ENCODE results near the gene CLK2. TPM values are rescaled to one million over a fixed set of nuclear protein-coding genes. Genes with fewer than 3 reads are reported as not detected.
A peak's percentile ranks its signal among the peaks of the same experiment; 100 is the strongest.

Gene CLK2
- total and polyA plus RNA-seq, 9 of the 15 experiments (the other 6 are each of a cell fraction or from before 2014, with no cell fraction given), result 13.5 to 81.4 (median 39.6) TPM

DNA sequence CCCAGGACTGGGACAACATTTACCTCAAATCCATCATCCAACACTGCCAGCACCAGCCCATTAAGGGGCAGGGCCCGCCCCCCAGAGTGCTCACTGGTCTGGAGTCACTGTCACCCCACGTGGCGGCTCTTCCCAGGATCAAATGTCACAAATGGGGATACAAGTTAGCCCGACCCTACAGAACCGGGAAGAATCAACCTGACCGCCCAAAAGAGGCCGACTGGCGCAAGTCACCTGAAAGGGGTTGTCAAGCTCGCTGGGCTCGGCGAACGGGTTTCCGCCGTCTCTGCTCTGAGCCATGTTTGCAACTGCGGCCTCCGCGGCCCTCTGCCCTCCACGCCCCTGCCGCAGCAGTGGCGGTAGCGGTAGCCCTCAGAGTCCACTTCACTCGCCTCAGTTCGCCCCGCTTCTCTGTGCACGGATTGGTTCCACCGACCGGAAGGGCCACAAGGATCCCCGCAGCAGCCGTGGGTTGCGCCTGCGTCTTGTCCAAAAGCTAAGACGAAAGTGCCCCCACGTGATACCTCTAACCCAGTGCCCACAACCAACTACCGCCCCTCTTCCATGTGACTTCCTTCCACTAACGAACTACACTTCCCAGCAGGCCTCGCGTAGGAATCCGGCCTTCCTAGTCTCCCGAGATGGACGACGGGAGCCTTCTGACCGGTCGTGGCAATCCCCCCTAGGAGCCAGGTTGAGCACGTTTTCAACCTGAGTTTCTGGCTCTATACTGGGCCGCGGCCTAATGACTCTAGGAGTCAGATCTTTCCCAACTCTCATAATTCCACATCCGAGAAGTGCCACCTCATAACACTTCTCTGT lies 11.2 kb downstream of the CLK2 start, which contains the start of gene SCAMP3 (continued):
- 0 out of 2 replicates have a peak, but pooled peaks have one; percentile 22 for TF ChIP-seq RB1 (IDR thresholded peaks at IDR 0.05; ENCODE audit: low read depth)
- TF ChIP-seq GTF2A2 (tag; IDR thresholded peaks at IDR 0.05), result no peak
- peak; percentile 81 to 84 for TF ChIP-seq FOXK2 (conservative IDR thresholded peaks at IDR 0.05 in 1 of 2, IDR thresholded peaks at IDR 0.05 in 1 of 2; ENCODE audit: low read depth in 2 of 2)
- TF ChIP-seq CAMTA2 (CRISPR knock-in tag; conservative IDR thresholded peaks at IDR 0.05), result peak; percentile 97
- TF ChIP-seq MYNN (IDR thresholded peaks at IDR 0.05), result peak; percentile 37
- no peak for TF ChIP-seq MYNN (CRISPR knock-in tag; IDR thresholded peaks at IDR 0.05)
- TF ChIP-seq, protein P1, sequence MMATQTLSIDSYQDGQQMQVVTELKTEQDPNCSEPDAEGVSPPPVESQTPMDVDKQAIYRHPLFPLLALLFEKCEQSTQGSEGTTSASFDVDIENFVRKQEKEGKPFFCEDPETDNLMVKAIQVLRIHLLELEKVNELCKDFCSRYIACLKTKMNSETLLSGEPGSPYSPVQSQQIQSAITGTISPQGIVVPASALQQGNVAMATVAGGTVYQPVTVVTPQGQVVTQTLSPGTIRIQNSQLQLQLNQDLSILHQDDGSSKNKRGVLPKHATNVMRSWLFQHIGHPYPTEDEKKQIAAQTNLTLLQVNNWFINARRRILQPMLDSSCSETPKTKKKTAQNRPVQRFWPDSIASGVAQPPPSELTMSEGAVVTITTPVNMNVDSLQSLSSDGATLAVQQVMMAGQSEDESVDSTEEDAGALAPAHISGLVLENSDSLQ (IDR thresholded peaks at IDR 0.05), result 0 out of 2 replicates have a peak, but pooled peaks have one; percentile 16
- TF ChIP-seq ZNF253 (CRISPR knock-in tag; conservative IDR thresholded peaks at IDR 0.05), result 0 out of 2 replicates have a peak, but pooled peaks have one; percentile 43
- TF ChIP-seq, protein P2, sequence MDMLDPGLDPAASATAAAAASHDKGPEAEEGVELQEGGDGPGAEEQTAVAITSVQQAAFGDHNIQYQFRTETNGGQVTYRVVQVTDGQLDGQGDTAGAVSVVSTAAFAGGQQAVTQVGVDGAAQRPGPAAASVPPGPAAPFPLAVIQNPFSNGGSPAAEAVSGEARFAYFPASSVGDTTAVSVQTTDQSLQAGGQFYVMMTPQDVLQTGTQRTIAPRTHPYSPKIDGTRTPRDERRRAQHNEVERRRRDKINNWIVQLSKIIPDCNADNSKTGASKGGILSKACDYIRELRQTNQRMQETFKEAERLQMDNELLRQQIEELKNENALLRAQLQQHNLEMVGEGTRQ (CRISPR knock-in tag; IDR thresholded peaks at IDR 0.05), result peak; percentile 96
- peak; percentile 90 for TF ChIP-seq KDM5B (IDR thresholded peaks at IDR 0.05; ENCODE audit: insufficient replicate concordance, low read depth, low read length)
- no peak for TF ChIP-seq BDP1 (IDR thresholded peaks at IDR 0.05; ENCODE audit: insufficient read depth, insufficient read length)
- TF ChIP-seq POLR2B (IDR thresholded peaks at IDR 0.05; ENCODE audit: low read depth, partially characterized antibody), result peak; percentile 92
- no peak for TF ChIP-seq ZKSCAN1 (IDR thresholded peaks at IDR 0.05; ENCODE audit: low read depth, low read length)
- 0 out of 2 replicates have a peak, but pooled peaks have one; percentile 20 for TF ChIP-seq ZNF695 (CRISPR knock-in tag; IDR thresholded peaks at IDR 0.05)
- TF ChIP-seq CCNT2 (IDR thresholded peaks at IDR 0.05; ENCODE audit: borderline replicate concordance, extremely low read depth, insufficient read length, low read depth, low read length), result peak; percentile 60
- no peak for TF ChIP-seq SREBF2 (CRISPR knock-in tag; IDR thresholded peaks at IDR 0.05)
- peak; percentile 81 to 93; a peak in 3 of 4 replicates for TF ChIP-seq SIN3A (IDR thresholded peaks at IDR 0.05; ENCODE audit: borderline replicate concordance in 2 of 2, control insufficient read depth in 1 of 2, low read depth in 2 of 2, low read length in 2 of 2)
- no peak for TF ChIP-seq WHSC1 (IDR thresholded peaks at IDR 0.05; ENCODE audit: low read length)
- peak; percentile 22 for TF ChIP-seq TAF1 (IDR thresholded peaks at IDR 0.05; ENCODE audit: control insufficient read depth, extremely low read depth, insufficient read depth, low read length, severe bottlenecking)
- TF ChIP-seq, protein P3, sequence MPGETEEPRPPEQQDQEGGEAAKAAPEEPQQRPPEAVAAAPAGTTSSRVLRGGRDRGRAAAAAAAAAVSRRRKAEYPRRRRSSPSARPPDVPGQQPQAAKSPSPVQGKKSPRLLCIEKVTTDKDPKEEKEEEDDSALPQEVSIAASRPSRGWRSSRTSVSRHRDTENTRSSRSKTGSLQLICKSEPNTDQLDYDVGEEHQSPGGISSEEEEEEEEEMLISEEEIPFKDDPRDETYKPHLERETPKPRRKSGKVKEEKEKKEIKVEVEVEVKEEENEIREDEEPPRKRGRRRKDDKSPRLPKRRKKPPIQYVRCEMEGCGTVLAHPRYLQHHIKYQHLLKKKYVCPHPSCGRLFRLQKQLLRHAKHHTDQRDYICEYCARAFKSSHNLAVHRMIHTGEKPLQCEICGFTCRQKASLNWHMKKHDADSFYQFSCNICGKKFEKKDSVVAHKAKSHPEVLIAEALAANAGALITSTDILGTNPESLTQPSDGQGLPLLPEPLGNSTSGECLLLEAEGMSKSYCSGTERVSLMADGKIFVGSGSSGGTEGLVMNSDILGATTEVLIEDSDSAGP (CRISPR knock-in tag; IDR thresholded peaks at IDR 0.05), result no peak
- peak; percentile 100 for TF ChIP-seq POLR2AphosphoS2 (IDR thresholded peaks at IDR 0.05; ENCODE audit: low read length)
- 0 out of 2 replicates have a peak, but pooled peaks have one; percentile 25 for TF ChIP-seq ZNF212 (CRISPR knock-in tag; IDR thresholded peaks at IDR 0.05)
- TF ChIP-seq ERF (CRISPR knock-in tag; IDR thresholded peaks at IDR 0.05), result peak; percentile 86
- no peak for TF ChIP-seq ATF1 (CRISPR knock-in tag; IDR thresholded peaks at IDR 0.05)
- TF ChIP-seq ATF1 (tag; IDR thresholded peaks at IDR 0.05), result peak; percentile 75
- peak; percentile 84; the same call in 1 of the 2 replicates for TF ChIP-seq PHF8 (IDR thresholded peaks at IDR 0.05; ENCODE audit: borderline replicate concordance, low read length)
